GM12801 (cell line): Measurements from ENCODE around the gene NBEAL2.

ENCODE experiments used
- TF ChIP-seq, protein P1 (sequence below): IDR thresholded peaks from one replicate; pipeline ENCODE4 v1.5.1; 2011; ENCODE audit warnings: control low read depth; ENCODE audit not compliant: insufficient read length; ENCODE audit errors: extremely low read depth

Gene NBEAL2

DNA sequence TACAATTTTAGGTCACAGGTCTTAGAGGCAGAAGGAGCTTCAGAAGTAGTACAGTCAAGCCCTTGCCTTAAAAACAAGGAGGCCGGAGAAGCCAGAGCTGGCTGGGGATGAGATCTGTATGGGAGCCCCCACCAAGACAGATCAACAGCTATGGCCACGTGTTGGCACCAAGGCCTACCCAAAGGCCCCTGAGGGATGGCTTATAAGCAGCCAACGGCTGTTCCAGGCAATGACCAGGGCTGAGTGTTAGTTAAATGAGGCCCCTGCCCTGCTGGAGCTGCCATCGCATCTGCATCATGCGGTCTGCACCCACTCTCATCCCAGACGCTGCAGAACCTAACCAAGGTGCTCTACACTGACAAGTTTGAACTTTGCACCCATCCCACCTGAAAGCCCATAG, 46.2 kb upstream of the NBEAL2 start:
- TF ChIP-seq, protein P1, sequence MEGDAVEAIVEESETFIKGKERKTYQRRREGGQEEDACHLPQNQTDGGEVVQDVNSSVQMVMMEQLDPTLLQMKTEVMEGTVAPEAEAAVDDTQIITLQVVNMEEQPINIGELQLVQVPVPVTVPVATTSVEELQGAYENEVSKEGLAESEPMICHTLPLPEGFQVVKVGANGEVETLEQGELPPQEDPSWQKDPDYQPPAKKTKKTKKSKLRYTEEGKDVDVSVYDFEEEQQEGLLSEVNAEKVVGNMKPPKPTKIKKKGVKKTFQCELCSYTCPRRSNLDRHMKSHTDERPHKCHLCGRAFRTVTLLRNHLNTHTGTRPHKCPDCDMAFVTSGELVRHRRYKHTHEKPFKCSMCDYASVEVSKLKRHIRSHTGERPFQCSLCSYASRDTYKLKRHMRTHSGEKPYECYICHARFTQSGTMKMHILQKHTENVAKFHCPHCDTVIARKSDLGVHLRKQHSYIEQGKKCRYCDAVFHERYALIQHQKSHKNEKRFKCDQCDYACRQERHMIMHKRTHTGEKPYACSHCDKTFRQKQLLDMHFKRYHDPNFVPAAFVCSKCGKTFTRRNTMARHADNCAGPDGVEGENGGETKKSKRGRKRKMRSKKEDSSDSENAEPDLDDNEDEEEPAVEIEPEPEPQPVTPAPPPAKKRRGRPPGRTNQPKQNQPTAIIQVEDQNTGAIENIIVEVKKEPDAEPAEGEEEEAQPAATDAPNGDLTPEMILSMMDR = no peak

DNA sequence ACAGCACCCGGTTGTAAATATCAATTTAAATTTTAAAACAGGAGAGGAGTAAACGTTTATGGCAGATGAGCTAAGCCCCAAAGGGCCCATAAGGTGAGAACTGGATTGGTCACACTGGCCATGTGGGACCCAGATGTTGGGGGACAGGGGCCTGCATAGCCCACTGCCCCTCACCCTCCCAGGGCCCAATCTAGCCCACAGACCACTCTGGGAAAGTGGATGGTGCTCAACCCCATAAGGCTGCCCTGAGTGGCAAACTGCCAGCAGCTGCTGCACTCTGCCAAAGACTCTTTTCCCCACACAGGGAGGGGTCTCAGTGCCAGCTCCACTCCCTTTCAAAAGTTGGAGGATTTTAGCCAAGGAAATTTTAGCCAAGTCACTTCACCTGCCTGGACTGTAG, 45.4 kb upstream of the NBEAL2 start:
- TF ChIP-seq, protein P1 = no peak

DNA sequence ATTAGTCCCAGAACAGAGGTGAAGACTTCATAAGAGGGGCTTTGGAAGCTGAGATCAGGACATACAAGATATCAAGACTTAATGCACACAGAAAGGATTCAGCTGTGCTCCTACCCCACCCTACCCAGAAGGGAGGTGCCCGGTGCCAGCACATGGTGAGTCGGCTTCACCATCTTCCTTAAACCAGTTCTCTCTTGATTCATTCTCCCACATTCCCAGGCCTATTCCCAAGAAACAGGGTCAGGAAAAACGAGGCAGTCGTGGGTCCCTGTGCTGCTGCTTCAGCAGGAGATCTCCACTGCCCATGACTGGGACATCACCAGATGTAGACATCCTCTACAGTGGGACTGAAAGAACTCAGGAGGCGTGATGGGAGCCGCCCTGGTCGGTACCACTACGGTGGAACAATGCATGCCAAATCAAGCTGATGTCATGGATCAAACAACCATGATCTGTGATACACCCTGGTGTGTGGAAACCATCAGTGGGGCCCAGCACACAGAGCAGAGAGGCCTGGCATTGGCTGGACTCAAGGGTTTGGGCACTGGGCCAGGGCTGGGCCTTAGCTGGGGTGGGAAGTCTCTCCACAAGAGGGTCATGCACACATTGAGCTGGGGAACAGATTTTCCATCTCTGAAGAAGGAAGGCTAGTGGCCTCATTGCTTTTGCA, 44.8 kb upstream of the NBEAL2 start:
- TF ChIP-seq, protein P1 = no peak

DNA sequence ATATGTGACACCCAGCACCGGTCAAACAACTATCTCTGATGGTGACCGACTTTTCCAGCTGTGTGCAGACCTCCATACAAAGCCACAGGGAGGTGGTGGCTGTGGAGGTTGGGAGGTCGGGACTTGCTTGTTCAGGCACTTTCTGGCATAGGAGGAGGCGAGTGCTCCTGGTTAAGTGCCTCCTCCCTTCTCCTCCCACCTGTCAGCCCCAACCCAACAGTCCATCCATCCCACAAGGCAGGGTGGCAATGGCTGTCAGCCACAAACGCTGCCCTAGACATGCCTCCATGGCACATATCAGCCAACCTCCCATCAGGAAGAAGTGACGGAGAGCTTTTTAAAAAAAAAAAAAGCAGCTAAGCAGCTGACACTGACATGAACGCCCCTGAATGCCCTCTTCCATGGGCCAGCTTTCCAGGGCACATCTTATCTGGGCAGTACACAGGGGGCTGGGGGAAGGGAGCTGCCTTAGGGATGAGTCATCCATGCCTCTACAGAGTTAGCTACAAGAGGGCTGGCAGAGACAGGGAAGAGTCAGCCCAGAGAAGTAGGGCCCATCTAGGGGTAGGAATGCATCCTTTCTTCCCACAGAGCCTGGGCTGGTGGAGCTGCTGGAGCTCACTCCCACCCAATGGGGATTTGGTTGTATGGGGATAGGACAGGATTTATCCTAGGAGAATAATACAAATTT, 44.2 kb upstream of the NBEAL2 start:
- TF ChIP-seq, protein P1 = no peak

DNA sequence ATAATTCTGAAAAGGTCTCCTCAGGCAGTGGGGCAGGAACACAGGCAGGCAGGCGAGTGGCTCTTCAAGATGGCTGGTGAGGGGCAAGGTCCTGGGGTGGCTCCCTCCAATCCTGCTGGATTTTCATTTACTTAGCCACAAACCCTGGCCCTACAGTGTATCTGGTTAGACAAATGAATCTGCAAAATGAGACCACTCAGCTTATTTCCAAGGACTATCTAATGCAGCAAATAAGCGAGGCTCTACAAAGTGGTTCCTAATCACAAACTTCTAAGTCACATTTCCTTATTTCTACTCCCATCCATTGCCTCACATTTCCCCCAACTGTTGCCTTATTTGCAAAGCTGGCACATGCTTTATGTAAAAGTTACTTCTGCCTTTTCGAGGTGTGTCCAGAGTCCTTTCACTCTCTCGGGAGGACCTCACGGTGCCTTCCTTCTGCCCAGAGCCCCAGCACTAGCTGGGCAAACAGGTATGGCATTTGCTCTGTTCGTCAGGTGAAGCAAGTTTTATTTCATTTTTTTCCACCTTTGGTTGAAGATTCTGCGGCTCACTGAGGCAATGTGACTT, 43.4 kb upstream of the NBEAL2 start:
- TF ChIP-seq, protein P1 = no peak

DNA sequence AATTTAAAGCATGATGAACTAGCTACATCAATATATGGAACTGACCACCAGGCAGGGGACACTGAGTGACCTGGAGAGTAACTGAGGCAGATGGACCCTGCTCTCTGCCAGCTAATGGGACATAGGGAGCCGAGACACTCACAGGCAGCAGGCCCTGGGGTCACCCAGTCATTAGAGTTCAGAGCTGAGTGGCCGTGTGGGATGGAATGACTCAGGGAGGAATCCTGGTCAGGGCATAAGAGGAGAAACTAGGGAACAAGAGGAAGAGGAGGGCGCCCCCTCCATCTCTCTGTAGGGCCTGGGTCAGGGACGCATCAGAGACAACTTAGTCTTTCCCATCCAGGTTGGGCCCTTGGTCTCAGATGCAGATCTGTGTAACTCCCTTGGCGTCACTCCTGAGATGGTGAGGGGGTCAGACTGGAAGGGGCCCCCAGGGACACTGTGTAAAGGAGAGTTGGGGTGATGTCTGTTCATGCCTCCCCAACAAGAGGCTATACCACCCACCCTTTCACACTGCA, 42.7 kb upstream of the NBEAL2 start:
- TF ChIP-seq, protein P1 = no peak

DNA sequence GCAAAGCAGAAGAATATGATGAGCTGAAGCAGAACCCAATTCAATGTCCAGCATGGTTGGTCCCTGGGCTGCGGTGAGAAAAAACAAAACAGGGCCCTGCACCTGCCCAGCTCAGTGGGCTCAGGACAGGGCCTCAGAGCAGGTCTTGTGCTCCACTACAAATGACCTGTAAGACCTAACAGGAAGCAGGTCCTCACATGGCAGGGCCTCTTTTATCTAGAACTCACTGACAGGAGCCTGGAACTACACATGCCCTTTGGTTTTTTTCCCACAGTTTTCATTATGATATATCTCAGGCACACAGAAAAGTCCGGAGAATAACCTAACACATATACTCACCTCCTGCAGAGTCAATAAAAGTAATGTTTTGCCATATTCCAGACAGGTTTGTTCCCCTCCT, 41.3 kb upstream of the NBEAL2 start:
- TF ChIP-seq, protein P1 = no peak
